Measurements from ENCODE around the gene ACOT13.
A peak's percentile ranks its signal among the peaks of the same experiment; 100 is the strongest.
"Not testable (repeated sequence)": the region's sequence is repeated elsewhere in the genome, so short reads cannot be mapped to it uniquely, and the experiment has no call there.

ACOT13 gene

DNA sequence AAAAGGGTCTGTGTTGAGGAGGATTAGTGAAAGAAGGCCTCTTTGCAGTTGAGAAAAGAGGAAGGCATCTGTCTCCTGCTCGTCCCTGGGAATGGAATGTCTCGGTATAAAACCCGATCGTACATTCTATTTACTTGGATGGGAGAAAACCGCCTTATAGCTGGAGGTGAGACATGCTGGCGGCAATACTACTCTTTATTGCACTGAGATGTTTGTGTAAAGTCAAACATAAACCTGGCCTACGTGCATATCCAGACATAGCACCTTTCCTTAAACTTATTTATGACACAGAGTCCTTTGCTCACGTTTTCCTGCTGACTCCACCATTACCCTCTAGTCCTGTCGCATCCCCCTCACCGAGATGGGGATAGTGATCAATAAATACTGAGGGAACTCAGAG lies 4.6 kb upstream of the ACOT13 start:
- DNase-seq (ENCODE audit: low spot score), result no peak

DNA sequence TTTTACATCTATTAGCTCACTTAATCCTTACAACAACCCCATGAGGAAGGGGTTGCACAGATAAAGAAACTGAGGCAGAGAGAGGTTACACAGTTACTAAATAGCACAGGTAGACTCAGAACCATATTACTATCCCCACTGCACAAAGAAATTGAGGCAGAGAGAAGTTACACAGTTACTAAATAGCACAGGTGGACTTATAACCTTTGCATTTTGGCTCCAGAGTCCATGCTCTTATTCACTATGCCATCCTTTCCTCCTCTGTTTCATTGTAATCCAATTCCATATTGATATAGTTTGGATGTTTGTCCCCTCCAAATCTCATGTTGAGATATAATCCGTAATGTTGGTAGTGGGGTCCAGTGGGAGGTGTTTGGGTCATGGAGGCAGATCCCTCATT lies 3.7 kb upstream of the ACOT13 start:
- no peak for DNase-seq (ENCODE audit: low spot score)

DNA sequence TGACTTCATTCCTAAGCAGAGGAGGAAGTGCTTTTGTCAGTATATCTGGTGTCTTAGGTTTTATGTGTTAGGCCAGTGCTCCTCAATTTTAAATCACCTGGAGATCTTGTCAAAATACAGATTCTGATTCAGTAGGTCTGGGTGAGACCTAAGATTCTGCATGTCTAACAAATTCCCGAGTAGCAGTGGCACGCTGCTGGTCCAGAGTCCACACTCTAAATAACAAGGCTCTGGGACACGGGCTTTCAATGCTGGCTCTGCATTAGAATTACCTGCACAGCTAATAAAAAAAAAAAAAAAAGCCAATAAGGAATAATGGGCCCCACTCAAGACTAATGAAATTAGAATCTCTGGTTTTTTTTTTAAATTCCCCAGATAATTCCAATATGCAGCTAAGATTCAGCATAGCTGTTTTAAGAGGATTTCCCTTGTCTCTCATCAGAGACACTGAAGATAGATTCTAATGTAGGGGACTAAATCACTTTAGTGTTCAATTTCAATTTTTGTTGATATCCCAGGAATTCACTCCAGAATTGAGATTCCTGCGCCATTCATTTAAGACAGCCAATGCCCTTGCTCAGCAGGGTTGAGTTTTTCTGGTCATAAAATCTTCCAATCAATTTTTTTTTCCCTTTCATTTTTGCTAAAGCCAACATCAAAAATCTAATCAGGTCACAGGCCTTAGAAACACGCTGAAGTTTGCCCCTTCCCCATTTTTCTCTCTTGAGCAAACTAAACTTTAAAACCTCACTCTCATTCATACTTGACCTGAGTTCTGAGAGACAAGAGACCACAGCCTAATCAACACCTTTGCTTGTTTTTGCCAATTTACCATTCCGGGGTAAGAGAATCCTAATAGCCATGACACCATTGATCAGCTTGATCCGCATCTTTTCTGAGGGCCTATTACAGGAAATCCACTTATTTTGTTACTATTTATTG lies 2.6 kb upstream of the ACOT13 start:
- no peak for DNase-seq (ENCODE audit: low spot score)

- DNase-seq (ENCODE audit: low spot score), result peak; percentile 41
Measured at GRCh38 chr6:24666097-24666640, 708 bp upstream of the ACOT13 start.

DNA sequence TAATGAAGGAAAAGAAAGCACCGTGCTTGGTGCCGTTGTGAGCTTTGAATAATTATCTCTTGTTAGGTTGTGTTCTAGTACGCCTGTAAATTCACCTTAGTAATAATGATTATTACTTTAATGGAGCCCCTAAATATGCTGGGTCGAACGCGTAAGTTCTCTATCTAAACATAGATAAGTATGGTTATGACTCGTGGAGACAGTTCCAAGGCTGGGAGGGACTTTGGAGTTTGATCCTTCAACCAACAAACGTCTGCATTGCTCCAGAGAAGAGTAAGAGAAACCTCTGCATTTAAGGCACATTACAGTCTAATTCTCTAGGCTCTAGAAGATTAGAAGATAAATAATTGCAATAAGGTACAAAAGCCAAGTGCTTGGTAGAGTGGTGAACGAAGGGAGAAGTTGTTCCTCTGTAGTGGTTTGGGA lies 514 bp downstream of the ACOT13 start:
- DNase-seq (ENCODE audit: low spot score), result no peak

GRCh38 chr6:24668066-24668996 lies 1.5 kb downstream of the ACOT13 start:
- DNase-seq (ENCODE audit: low spot score), result not testable (repeated sequence)

- DNase-seq (ENCODE audit: low spot score), result no peak
Measured at GRCh38 chr6:24668997-24669361, 2.1 kb downstream of the ACOT13 start.

DNA sequence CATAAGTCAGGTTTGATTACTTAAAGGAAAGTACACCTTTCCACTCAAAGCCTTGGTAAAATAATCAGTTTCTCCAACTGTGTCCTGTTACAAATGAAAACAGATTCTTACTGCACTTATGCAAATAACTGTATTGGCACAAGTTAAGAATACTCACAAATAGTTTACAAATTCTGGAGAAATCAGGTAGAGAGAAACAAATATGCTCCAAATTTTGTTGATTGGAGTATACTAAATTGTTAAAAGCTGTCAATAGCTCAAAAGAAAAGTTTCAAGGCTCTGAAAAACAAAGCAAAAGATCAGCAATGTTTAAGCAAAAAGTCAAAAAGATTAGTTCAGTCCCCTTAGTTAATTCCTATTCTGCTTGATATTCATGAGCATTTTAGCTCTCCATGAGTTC lies 3.6 kb downstream of the ACOT13 start:
- not testable (repeated sequence) for DNase-seq (ENCODE audit: low spot score)

GRCh38 chr6:24671077-24671476 lies 4.2 kb downstream of the ACOT13 start:
- DNase-seq (ENCODE audit: low spot score), result not testable (repeated sequence)

- no peak for DNase-seq (ENCODE audit: low spot score)
Measured at GRCh38 chr6:24672620-24673182, 5.8 kb downstream of the ACOT13 start.

DNA sequence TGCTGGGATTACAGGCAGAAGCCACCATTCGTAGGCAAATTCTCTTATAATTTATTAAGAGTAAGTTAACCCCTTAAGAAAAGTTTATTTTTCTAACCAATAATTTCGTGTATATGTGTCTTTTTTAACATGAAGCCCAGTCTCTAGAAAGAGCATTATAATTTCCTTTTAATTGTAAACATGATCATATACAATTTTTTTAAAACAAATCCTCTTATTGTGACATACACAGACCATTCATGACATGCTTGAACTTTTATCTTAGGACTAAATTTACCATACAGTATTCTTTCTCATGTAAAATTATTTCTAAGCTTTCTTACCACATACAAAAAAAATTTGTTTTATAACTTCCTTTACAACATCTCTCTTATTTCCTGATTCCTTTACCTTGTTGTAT lies 6.7 kb downstream of the ACOT13 start:
- DNase-seq (ENCODE audit: low spot score), result no peak

DNA sequence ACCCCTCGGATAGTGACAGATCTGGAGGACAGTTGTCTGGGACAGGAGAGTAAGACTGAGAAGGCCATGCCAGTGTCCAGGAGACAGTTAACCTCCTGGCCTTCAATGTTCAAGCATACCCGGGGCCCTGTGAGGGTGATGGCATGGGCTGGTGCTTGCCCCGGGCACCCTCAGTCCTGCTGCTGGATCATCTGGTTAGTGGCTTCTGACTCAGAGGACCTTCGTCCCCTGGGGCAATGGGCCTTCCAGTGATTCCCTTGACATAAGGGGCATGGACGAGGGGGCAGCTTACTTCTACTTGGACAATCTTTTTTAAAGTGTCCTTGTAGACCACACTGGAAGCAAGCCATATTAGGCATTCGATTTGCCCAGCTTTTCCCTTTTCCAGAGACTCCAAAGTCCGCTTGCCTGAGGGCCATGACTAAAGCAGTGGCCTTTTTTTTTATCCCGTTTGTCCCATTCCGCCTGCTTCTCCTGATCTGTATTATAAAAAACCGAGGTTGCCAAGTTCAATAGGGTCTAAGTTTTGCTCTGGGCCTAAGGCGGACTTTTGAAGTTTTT lies 12.0 kb downstream of the ACOT13 start:
- not testable (repeated sequence) for DNase-seq (ENCODE audit: low spot score)

DNA sequence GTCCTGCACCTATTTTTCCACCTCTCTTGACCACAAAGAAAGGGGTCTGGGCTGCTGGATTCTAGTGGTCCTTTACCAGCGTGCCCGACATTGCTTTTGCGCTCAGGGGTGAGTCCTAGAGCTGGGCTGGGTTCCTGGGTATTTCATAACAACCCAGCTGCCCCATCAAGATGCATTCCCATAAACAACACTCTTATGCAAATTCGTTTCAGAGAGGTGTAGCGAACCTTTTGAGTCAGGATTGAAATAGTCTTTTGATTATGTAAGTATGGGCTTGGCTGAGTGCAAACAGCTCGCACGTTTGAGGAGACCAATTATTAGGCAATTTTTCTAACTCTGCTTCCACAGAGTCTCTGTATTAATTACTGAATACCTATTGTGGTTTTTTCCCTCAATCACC lies 13.7 kb downstream of the ACOT13 start:
- no peak for DNase-seq (ENCODE audit: low spot score)

GRCh38 chr6:24683297-24684296 lies 16.7 kb downstream of the ACOT13 start:
- DNase-seq (ENCODE audit: low spot score), result no peak

GRCh38 chr6:24686408-24686807 lies 19.5 kb downstream of the ACOT13 start:
- no peak for DNase-seq (ENCODE audit: low spot score)

DNA sequence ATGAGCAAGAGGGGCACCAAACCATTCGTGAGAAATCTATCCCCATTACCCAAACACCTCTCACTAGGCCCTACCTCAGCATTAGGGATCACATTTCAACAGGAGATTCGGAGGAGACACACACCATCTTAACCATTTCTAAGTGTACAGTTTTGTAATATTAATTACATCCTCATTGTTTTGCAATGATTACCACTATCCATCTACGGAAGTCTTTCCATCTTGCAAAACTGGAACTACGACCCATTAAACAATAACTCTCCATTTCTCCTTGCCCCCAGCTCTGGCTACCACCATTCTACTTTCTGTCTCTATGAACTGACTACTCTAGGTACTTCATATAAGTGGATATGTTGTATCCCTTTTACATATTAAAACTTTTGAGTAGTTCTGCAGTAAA lies 20.1 kb downstream of the ACOT13 start:
- no peak for DNase-seq (ENCODE audit: low spot score)

DNA sequence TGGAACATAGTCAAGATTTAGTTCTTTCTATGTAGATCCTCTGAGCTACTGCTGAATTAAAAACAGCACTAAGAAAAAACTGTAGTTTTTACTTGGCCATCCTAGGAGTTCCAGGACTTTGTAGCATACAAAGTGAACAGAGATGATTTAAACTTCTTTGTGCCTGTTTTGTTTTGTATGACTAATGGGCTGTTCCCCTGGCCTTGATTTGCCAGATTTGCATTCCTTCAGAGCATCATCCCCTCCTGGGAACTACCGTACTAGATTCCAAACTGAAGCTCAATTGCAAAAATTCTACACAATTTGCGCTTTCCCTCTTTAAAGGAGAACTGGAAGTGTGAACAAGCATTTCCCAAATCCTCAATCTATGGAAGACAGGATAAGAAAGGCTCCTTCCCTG lies 23.1 kb downstream of the ACOT13 start:
- DNase-seq (ENCODE audit: low spot score), result no peak

DNA sequence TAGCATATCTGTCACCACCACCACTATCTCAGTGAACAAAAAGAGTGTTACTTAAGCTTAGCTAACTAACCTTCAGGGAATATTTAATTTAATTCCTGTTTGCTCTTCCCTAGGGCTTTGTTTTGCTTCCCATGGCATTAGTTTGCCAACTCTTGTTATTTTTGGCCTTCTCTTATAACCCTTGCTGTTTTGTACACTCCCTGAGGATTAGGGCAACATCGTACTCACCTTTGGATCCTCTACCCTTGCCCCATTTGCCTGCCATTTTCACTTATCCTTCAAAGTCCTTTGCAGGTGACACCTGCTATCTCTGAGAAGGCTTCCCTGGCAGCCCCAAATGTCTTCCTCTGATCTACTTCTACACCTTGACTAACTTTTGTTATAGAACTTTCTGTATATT lies 23.7 kb downstream of the ACOT13 start:
- DNase-seq (ENCODE audit: low spot score), result no peak

DNA sequence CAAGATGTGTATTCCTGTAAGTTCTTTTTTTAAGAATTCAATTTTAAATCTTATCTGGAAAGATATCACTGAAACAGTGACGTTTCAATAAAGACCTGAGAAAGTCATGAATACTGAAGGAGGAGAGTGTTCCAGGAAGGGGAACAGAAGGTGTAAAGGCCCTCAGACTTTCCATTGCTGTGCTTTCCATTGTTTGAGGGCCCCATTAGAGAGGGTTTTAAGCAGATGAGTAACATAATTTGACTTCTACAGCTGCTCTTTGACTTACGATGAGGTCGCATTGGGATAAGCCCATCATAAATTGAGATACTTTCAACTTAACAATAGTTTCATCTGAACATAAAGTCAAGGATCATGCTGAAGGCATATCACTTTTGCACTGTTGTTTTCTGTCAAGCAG lies 24.7 kb downstream of the ACOT13 start:
- no peak for DNase-seq (ENCODE audit: low spot score)

- no peak for DNase-seq (ENCODE audit: low spot score)
Measured at GRCh38 chr6:24692003-24692402, 25.1 kb downstream of the ACOT13 start.

- DNase-seq (ENCODE audit: low spot score), result no peak
Measured at GRCh38 chr6:24692415-24692814, 25.5 kb downstream of the ACOT13 start.

All from SW480 (cell line).